HG02852 (cell line): ENCODE measurements around the gene TMEM215.

Experiments used
- ATAC-seq: cut with Tn5 transposase; IDR thresholded peaks from one replicate; pipeline ENCODE4 v1.9.1; 2021; ENCODE audit warnings: mild to moderate bottlenecking, moderate library complexity; ENCODE audit not compliant: unreplicated experiment

The TMEM215 gene

GRCh38 chr9:32832346-32832745, 49.0 kb downstream of the TMEM215 start:
- ATAC-seq, result no peak
